HTR-8/SVneo (cell line): ENCODE results near the gene SHF.
A peak's percentile ranks its signal among the peaks of the same experiment; 100 is the strongest.
"Not testable (repeated sequence)": the region's sequence is repeated elsewhere in the genome, so short reads cannot be mapped to it uniquely, and the experiment has no call there.

Source experiments
- DNase-seq: peaks from one replicate; pipeline ENCODE4 v3.0.0; 2011; ENCODE audit warnings: low spot score, mixed read lengths; ENCODE audit not compliant: insufficient read length
- FAIRE-seq: peaks from 2 replicates; lab custom pipeline; 2011; peaks lifted over from hg19 to GRCh38; lab: Jason Lieb, UNC

SHF gene

GRCh38 chr15:45187894-45188830 is at the start of gene SHF:
TSS of gene SHF (minus strand) at chr15:45187966. CDS start at chr15:45187951, 15 bp downstream.
- DNase-seq (peak; percentile 70), FAIRE-seq (peak; percentile 28)

- FAIRE-seq, DNase-seq: not testable (repeated sequence)
These were observed 49.0 kb upstream of the SHF start for GRCh38 chr15:45236806-45237205.

- FAIRE-seq (no peak), DNase-seq (no peak)
These were observed 46.9 kb upstream of the SHF start for GRCh38 chr15:45234562-45235235.

- FAIRE-seq (no peak), DNase-seq (no peak)
These were observed 44.2 kb upstream of the SHF start for GRCh38 chr15:45231864-45232562.

GRCh38 chr15:45231132-45231531 is 43.4 kb upstream of the SHF start:
- FAIRE-seq: no peak
- DNase-seq: no peak

- DNase-seq: no peak
- FAIRE-seq: no peak
These were observed 42.6 kb upstream of the SHF start for GRCh38 chr15:45230245-45230965.

GRCh38 chr15:45228931-45229330 is 41.2 kb upstream of the SHF start:
- FAIRE-seq (no peak), DNase-seq (no peak)

- FAIRE-seq (no peak), DNase-seq (no peak)
These were observed 37.9 kb upstream of the SHF start for GRCh38 chr15:45225506-45226273.

- no peak for DNase-seq
- FAIRE-seq: no peak
These were observed 37.0 kb upstream of the SHF start for GRCh38 chr15:45224621-45225217.

GRCh38 chr15:45221967-45222366 is 34.2 kb upstream of the SHF start:
- no peak for FAIRE-seq

GRCh38 chr15:45221053-45221599 is 33.4 kb upstream of the SHF start:
- DNase-seq: no peak
- no peak for FAIRE-seq

More at GRCh38 chr15:45221967-45222366, 34.2 kb upstream of the SHF start:
- DNase-seq: no peak

GRCh38 chr15:45212493-45212892 is 24.7 kb upstream of the SHF start:
- DNase-seq: no peak
- FAIRE-seq: no peak

GRCh38 chr15:45205192-45205591 is 17.4 kb upstream of the SHF start:
- no peak for FAIRE-seq
- peak; percentile 48 for DNase-seq

GRCh38 chr15:45203182-45203581 is 15.4 kb upstream of the SHF start:
- DNase-seq (no peak), FAIRE-seq (no peak)

- no peak for FAIRE-seq
- no peak for DNase-seq
These were observed 14.1 kb upstream of the SHF start for GRCh38 chr15:45201869-45202268.

GRCh38 chr15:45201557-45201859 is 13.7 kb upstream of the SHF start:
- DNase-seq (no peak), FAIRE-seq (no peak)

GRCh38 chr15:45200799-45201556 is 13.2 kb upstream of the SHF start:
- no peak for FAIRE-seq
- peak; percentile 67 for DNase-seq
